ENCODE results near the gene PACS1.

PACS1 gene

DNA sequence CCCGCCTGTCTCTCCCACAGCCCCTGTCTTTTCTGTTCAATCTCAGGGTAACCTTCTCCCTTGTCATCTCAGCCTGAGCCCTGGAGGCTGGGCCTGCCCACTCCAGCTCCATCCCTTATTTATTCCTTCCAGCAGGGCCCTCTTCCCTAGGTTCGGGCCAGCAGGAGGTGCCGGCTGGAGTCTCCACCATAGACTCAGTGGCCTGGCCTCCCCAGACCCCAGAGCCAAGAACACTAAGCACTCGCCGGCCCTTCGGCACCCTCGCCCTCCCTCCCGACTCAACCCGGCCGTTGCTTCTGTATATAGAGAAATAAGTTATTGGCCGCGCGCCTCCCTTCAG, 196.9 kb downstream of the PACS1 start:
- no peaks in the 10 kb centered on the region for H3K9me2 ChIP-seq (replicated peaks; ENCODE audit: low read depth, low read length)
- H3K9ac ChIP-seq (ENCODE audit: low read depth, low read length, poor library complexity, severe bottlenecking), result no peak overlapping the region
- peaks cover 22% of the 10 kb centered on the region for H4K20me1 ChIP-seq (ENCODE audit: insufficient read depth, low read length, poor library complexity, severe bottlenecking)
- peak overlapping the region; percentile 88 for H3K4me2 ChIP-seq (ENCODE audit: low read depth, low read length, poor library complexity, severe bottlenecking)
- no peak for TF ChIP-seq CTCF (conservative IDR thresholded peaks at IDR 0.05; ENCODE audit: low read length)
- no peaks in the 10 kb centered on the region for H3F3A ChIP-seq (ENCODE audit: low read depth)
- no peak overlapping the region for H2AFZ ChIP-seq (ENCODE audit: low read length)
- no peaks in the 10 kb centered on the region for H3K9me3 ChIP-seq (ENCODE audit: insufficient read depth, low read depth, low read length)
- H3K4me1 ChIP-seq (ENCODE audit: insufficient read depth, low read length, poor library complexity, severe bottlenecking), result peaks cover 32% of the 10 kb centered on the region
- H3K36me3 ChIP-seq (ENCODE audit: insufficient read depth, low read length), result peaks cover 28% of the 10 kb centered on the region; the same call in 1 of the 2 replicates
- peaks cover 31% of the 10 kb centered on the region for H3K79me2 ChIP-seq (ENCODE audit: insufficient read depth, low read length)
- H3K4me3 ChIP-seq (ENCODE audit: low read length, poor library complexity, severe bottlenecking), result no peak overlapping the region
- no peaks in the 10 kb centered on the region for H3K27me3 ChIP-seq (ENCODE audit: insufficient read depth, low read length, poor library complexity, severe bottlenecking)

- H3K4me3 ChIP-seq (ENCODE audit: low read length, poor library complexity, severe bottlenecking), result peak overlapping the region; percentile 96
- H2AFZ ChIP-seq (ENCODE audit: low read length), result peak overlapping the region; percentile 87
- no peaks in the 10 kb centered on the region for H3F3A ChIP-seq (ENCODE audit: low read depth)
- H3K4me1 ChIP-seq (ENCODE audit: insufficient read depth, low read length, poor library complexity, severe bottlenecking), result peaks cover 38% of the 10 kb centered on the region
- H3K79me2 ChIP-seq (ENCODE audit: insufficient read depth, low read length), result peaks cover 36% of the 10 kb centered on the region
- H3K9me2 ChIP-seq (replicated peaks; ENCODE audit: low read depth, low read length), result no peaks in the 10 kb centered on the region
- TF ChIP-seq EZH2phosphoT487 (IDR thresholded peaks at IDR 0.05; ENCODE audit: borderline replicate concordance) (no peak), CTCF (conservative IDR thresholded peaks at IDR 0.05; ENCODE audit: low read length) (no peak)
- H3K27me3 ChIP-seq (ENCODE audit: insufficient read depth, low read length, poor library complexity, severe bottlenecking), result no peaks in the 10 kb centered on the region
- H3K9me3 ChIP-seq (ENCODE audit: insufficient read depth, low read depth, low read length), result no peaks in the 10 kb centered on the region
- H3K4me2 ChIP-seq (ENCODE audit: low read depth, low read length, poor library complexity, severe bottlenecking), result peak overlapping the region; percentile 88
- peaks cover 22% of the 10 kb centered on the region for H4K20me1 ChIP-seq (ENCODE audit: insufficient read depth, low read length, poor library complexity, severe bottlenecking)
- peaks cover 29% of the 10 kb centered on the region; the same call in 1 of the 2 replicates for H3K36me3 ChIP-seq (ENCODE audit: insufficient read depth, low read length)
- peak overlapping the region; percentile 96 for H3K9ac ChIP-seq (ENCODE audit: low read depth, low read length, poor library complexity, severe bottlenecking)
Measured at GRCh38 chr11:66267379-66268243, 197.5 kb downstream of the PACS1 start.

- H3F3A ChIP-seq (ENCODE audit: low read depth), result no peaks in the 10 kb centered on the region
- TF ChIP-seq EZH2phosphoT487 (IDR thresholded peaks at IDR 0.05; ENCODE audit: borderline replicate concordance), result no peak
- TF ChIP-seq CTCF (conservative IDR thresholded peaks at IDR 0.05; ENCODE audit: low read length), result no peak
- H3K9me2 ChIP-seq (replicated peaks; ENCODE audit: low read depth, low read length), result no peaks in the 10 kb centered on the region
- H3K4me3 ChIP-seq (ENCODE audit: low read length, poor library complexity, severe bottlenecking), result peak within 1 kb of the TSS; percentile 96
- peaks cover 30% of the 10 kb centered on the region; the same call in 1 of the 2 replicates for H3K36me3 ChIP-seq (ENCODE audit: insufficient read depth, low read length)
- H3K4me2 ChIP-seq (ENCODE audit: low read depth, low read length, poor library complexity, severe bottlenecking), result peak within 1 kb of the TSS; percentile 100
- H3K9me3 ChIP-seq (ENCODE audit: insufficient read depth, low read depth, low read length), result no peaks in the 10 kb centered on the region
- H3K79me2 ChIP-seq (ENCODE audit: insufficient read depth, low read length), result peaks cover 36% of the 10 kb centered on the region
- H2AFZ ChIP-seq (ENCODE audit: low read length), result peak within 1 kb of the TSS; percentile 87
- peak within 1 kb of the TSS; percentile 96 for H3K9ac ChIP-seq (ENCODE audit: low read depth, low read length, poor library complexity, severe bottlenecking)
- H3K4me1 ChIP-seq (ENCODE audit: insufficient read depth, low read length, poor library complexity, severe bottlenecking), result peaks cover 38% of the 10 kb centered on the region
- peaks cover 22% of the 10 kb centered on the region for H4K20me1 ChIP-seq (ENCODE audit: insufficient read depth, low read length, poor library complexity, severe bottlenecking)
- no peaks in the 10 kb centered on the region for H3K27me3 ChIP-seq (ENCODE audit: insufficient read depth, low read length, poor library complexity, severe bottlenecking)
Measured at GRCh38 chr11:66268244-66268951, 198.3 kb downstream of the PACS1 start, which contains the start of gene RAB1B. RAB1B (plus strand) TSS chr11:66268639; CDS start chr11:66268680, 41 bp downstream.
